ENCODE results near the gene ACSM5. TPM values are rescaled to one million over a fixed set of nuclear protein-coding genes. Genes with fewer than 3 reads are reported as not detected.

ACSM5 gene
- total and polyA plus RNA-seq, 4 donors = 4.2 to 240 (median 156) TPM

- Histone ChIP-seq H3K4me3 (ENCODE audit: low read depth in 1 of 3, low read length in 3 of 3) (no peak overlapping the region), H3K27ac (ENCODE audit: low read depth in 1 of 2, low read length in 2 of 2) (no peak overlapping the region), H3K27me3 (ENCODE audit: control insufficient read depth in 4 of 4, insufficient read depth in 4 of 4, low read length in 3 of 4) (no peaks in the 10 kb centered on the region), H3K9me3 (ENCODE audit: control insufficient read depth in 4 of 4, low read length in 3 of 4) (no peaks in the 10 kb centered on the region), H3K9ac (ENCODE audit: low read depth in 1 of 2, low read length in 2 of 2) (no peak overlapping the region), H3K36me3 (ENCODE audit: control insufficient read depth in 4 of 4, insufficient read depth in 3 of 4, low read depth in 1 of 4, low read length in 3 of 4) (no peaks in the 10 kb centered on the region), H3K4me1 (ENCODE audit: control insufficient read depth in 4 of 4, insufficient read depth in 4 of 4, low read length in 3 of 4) (no peaks in the 10 kb centered on the region)
- 36% methylated on average over 5 of the region's 5 CpGs for WGBS
- no peak for TF ChIP-seq GABPA (IDR thresholded peaks at IDR 0.05 in 1 of 2, conservative IDR thresholded peaks at IDR 0.05 in 1 of 2)
- no peak for TF ChIP-seq HNF4G (IDR thresholded peaks at IDR 0.05)
- TF ChIP-seq CTCF (IDR thresholded peaks at IDR 0.05; ENCODE audit: low read depth, low read length, missing input control) = no peak
- no peak for TF ChIP-seq MAX (IDR thresholded peaks at IDR 0.05)
- no peak for TF ChIP-seq ZBTB33 (IDR thresholded peaks at IDR 0.05)
- no peak for TF ChIP-seq NR2F2 (IDR thresholded peaks at IDR 0.05)
- TF ChIP-seq ATF3 (IDR thresholded peaks at IDR 0.05) = no peak
- TF ChIP-seq TAF1 (conservative IDR thresholded peaks at IDR 0.05) = no peak
- TF ChIP-seq FOXA1 (IDR thresholded peaks at IDR 0.05) = no peak
- DNase-seq (ENCODE audit: low spot score) = no peak
Measured at GRCh38 chr16:20377181-20377580, 32.2 kb upstream of the ACSM5 start.

GRCh38 chr16:20380782-20381181 is 28.6 kb upstream of the ACSM5 start:
- 64% methylated on average over 3 of the region's 3 CpGs for WGBS
- Histone ChIP-seq H3K27me3 (ENCODE audit: control insufficient read depth in 4 of 4, insufficient read depth in 4 of 4, low read length in 3 of 4) (no peaks in the 10 kb centered on the region), H3K36me3 (ENCODE audit: control insufficient read depth in 4 of 4, insufficient read depth in 3 of 4, low read depth in 1 of 4, low read length in 3 of 4) (no peaks in the 10 kb centered on the region), H3K9ac (ENCODE audit: low read depth in 1 of 2, low read length in 2 of 2) (no peak overlapping the region), H3K4me1 (ENCODE audit: control insufficient read depth in 4 of 4, insufficient read depth in 4 of 4, low read length in 3 of 4) (peaks cover 0 to 6% (median 2%) of the 10 kb centered on the region in 4 donors), H3K27ac (ENCODE audit: low read depth in 1 of 2, low read length in 2 of 2) (no peak overlapping the region), H3K4me3 (ENCODE audit: low read depth in 1 of 3, low read length in 3 of 3) (no peak overlapping the region), H3K9me3 (ENCODE audit: control insufficient read depth in 4 of 4, low read length in 3 of 4) (no peaks in the 10 kb centered on the region)
- no peak for TF ChIP-seq ATF3 (IDR thresholded peaks at IDR 0.05)
- TF ChIP-seq SP1 (IDR thresholded peaks at IDR 0.05) = no peak
- TF ChIP-seq FOXA1 (IDR thresholded peaks at IDR 0.05) = no peak
- TF ChIP-seq NR2F2 (IDR thresholded peaks at IDR 0.05) = no peak
- no peak for TF ChIP-seq GABPA (IDR thresholded peaks at IDR 0.05 in 1 of 2, conservative IDR thresholded peaks at IDR 0.05 in 1 of 2)
- TF ChIP-seq FOXA2 (IDR thresholded peaks at IDR 0.05) = no peak
- TF ChIP-seq RXRA (IDR thresholded peaks at IDR 0.05) = no peak
- no peak for TF ChIP-seq MAX (IDR thresholded peaks at IDR 0.05)
- TF ChIP-seq ZBTB33 (IDR thresholded peaks at IDR 0.05) = no peak
- no peak for TF ChIP-seq CTCF (IDR thresholded peaks at IDR 0.05; ENCODE audit: low read depth, low read length, missing input control)
- no peak for TF ChIP-seq HNF4G (IDR thresholded peaks at IDR 0.05)
- no peak for TF ChIP-seq REST (IDR thresholded peaks at IDR 0.05)
- no peak for TF ChIP-seq TAF1 (conservative IDR thresholded peaks at IDR 0.05)
- no peak for DNase-seq (ENCODE audit: low spot score)
